ENCODE results near the gene PRKD3. TPM values are rescaled to one million over a fixed set of nuclear protein-coding genes. Genes with fewer than 3 reads are reported as not detected.
"Not testable (repeated sequence)": the region's sequence is repeated elsewhere in the genome, so short reads cannot be mapped to it uniquely, and the experiment has no call there.

Gene PRKD3
- total RNA-seq, 1 donor: 68.0 TPM

- peaks cover under 1% of the 10 kb centered on the region for H3K4me1 ChIP-seq (ENCODE audit: insufficient read depth, low read length)
- no peak for DNase-seq (ENCODE audit: insufficient read length, low spot score, missing footprints)
- H3K27me3 ChIP-seq (ENCODE audit: insufficient read depth, low read length): no peaks in the 10 kb centered on the region
- H3K9me3 ChIP-seq (ENCODE audit: low read depth, low read length): no peaks in the 10 kb centered on the region
- H3K36me3 ChIP-seq (ENCODE audit: insufficient read depth, low read length): peaks cover 3% of the 10 kb centered on the region
- H3K4me3 ChIP-seq (ENCODE audit: insufficient read depth, low read length): no peak overlapping the region
- H3K79me2 ChIP-seq (ENCODE audit: insufficient read depth, low read length): peaks cover 62% of the 10 kb centered on the region
- no peak overlapping the region for H2AFZ ChIP-seq (ENCODE audit: low read length)
- peaks cover 5% of the 10 kb centered on the region for H4K20me1 ChIP-seq (ENCODE audit: insufficient read depth, low read length)
- no peak overlapping the region for H3K27ac ChIP-seq (ENCODE audit: low read depth, low read length)
- no peak overlapping the region for H3K4me2 ChIP-seq (ENCODE audit: insufficient read depth, low read length)
- TF ChIP-seq CTCF (IDR thresholded peaks at IDR 0.05; ENCODE audit: extremely low read depth, low read depth, low read length): no peak
These were observed 29.1 kb downstream of the PRKD3 start for GRCh38 chr2:37295469-37296073.

GRCh38 chr2:37294858-37295257, 29.8 kb downstream of the PRKD3 start:
- H3K4me2 ChIP-seq (ENCODE audit: insufficient read depth, low read length); H3K27ac ChIP-seq (ENCODE audit: low read depth, low read length); H4K20me1 ChIP-seq (ENCODE audit: insufficient read depth, low read length); H3K27me3 ChIP-seq (ENCODE audit: insufficient read depth, low read length); H3K4me3 ChIP-seq (ENCODE audit: insufficient read depth, low read length); H3K9me3 ChIP-seq (ENCODE audit: low read depth, low read length); DNase-seq (ENCODE audit: insufficient read length, low spot score, missing footprints); H3K4me1 ChIP-seq (ENCODE audit: insufficient read depth, low read length); H2AFZ ChIP-seq (ENCODE audit: low read length); H3K36me3 ChIP-seq (ENCODE audit: insufficient read depth, low read length): not testable (repeated sequence)
- peaks cover 57% of the 10 kb centered on the region for H3K79me2 ChIP-seq (ENCODE audit: insufficient read depth, low read length)

- no peak overlapping the region for H3K27ac ChIP-seq (ENCODE audit: low read depth, low read length)
- TF ChIP-seq CTCF (IDR thresholded peaks at IDR 0.05; ENCODE audit: extremely low read depth, low read depth, low read length): no peak
These were observed 33.0 kb downstream of the PRKD3 start for GRCh38 chr2:37291680-37292079.

GRCh38 chr2:37287966-37288365, 36.7 kb downstream of the PRKD3 start:
- Histone ChIP-seq H3K4me2 (ENCODE audit: insufficient read depth, low read length) (no peak overlapping the region), H2AFZ (ENCODE audit: low read length) (no peak overlapping the region), H3K36me3 (ENCODE audit: insufficient read depth, low read length) (peaks cover 12% of the 10 kb centered on the region), H3K9me3 (ENCODE audit: low read depth, low read length) (no peaks in the 10 kb centered on the region), H3K79me2 (ENCODE audit: insufficient read depth, low read length) (peaks cover 7% of the 10 kb centered on the region), H3K27me3 (ENCODE audit: insufficient read depth, low read length) (no peaks in the 10 kb centered on the region), H3K27ac (ENCODE audit: low read depth, low read length) (no peak overlapping the region), H3K4me1 (ENCODE audit: insufficient read depth, low read length) (peaks cover 9% of the 10 kb centered on the region), H4K20me1 (ENCODE audit: insufficient read depth, low read length) (no peaks in the 10 kb centered on the region), H3K4me3 (ENCODE audit: insufficient read depth, low read length) (no peak overlapping the region)
- peak; percentile 20 for TF ChIP-seq CTCF (IDR thresholded peaks at IDR 0.05; ENCODE audit: extremely low read depth, low read depth, low read length)
- DNase-seq (ENCODE audit: insufficient read length, low spot score, missing footprints): no peak

More at GRCh38 chr2:37291680-37292079, 33.0 kb downstream of the PRKD3 start:
- H3K4me1 ChIP-seq (ENCODE audit: insufficient read depth, low read length): no peaks in the 10 kb centered on the region
- no peaks in the 10 kb centered on the region for H4K20me1 ChIP-seq (ENCODE audit: insufficient read depth, low read length)
- no peak for DNase-seq (ENCODE audit: insufficient read length, low spot score, missing footprints)
- peaks cover 7% of the 10 kb centered on the region for H3K36me3 ChIP-seq (ENCODE audit: insufficient read depth, low read length)
- H3K4me3 ChIP-seq (ENCODE audit: insufficient read depth, low read length): no peak overlapping the region
- peaks cover 35% of the 10 kb centered on the region for H3K79me2 ChIP-seq (ENCODE audit: insufficient read depth, low read length)
- H3K4me2 ChIP-seq (ENCODE audit: insufficient read depth, low read length): no peak overlapping the region
- no peaks in the 10 kb centered on the region for H3K9me3 ChIP-seq (ENCODE audit: low read depth, low read length)
- H2AFZ ChIP-seq (ENCODE audit: low read length): no peak overlapping the region
- H3K27me3 ChIP-seq (ENCODE audit: insufficient read depth, low read length): no peaks in the 10 kb centered on the region
